ENCODE results near the gene GEMIN5. TPM values are rescaled to one million over a fixed set of nuclear protein-coding genes. Genes with fewer than 3 reads are reported as not detected.

Gene GEMIN5
- total and polyA plus RNA-seq, 2 of the 13 experiments (the other 11 are each of a cell fraction or from before 2014, with no cell fraction given): 6.6 to 28.6 TPM

GRCh38 chr5:154842689-154843530 lies 95.1 kb downstream of the GEMIN5 start (continued):
- no peak for TF ChIP-seq HNRNPLL (IDR thresholded peaks at IDR 0.05; ENCODE audit: low read depth, low read length, poor library complexity, severe bottlenecking)
- peak; percentile 71 for TF ChIP-seq FOXK1 (CRISPR knock-in tag; IDR thresholded peaks at IDR 0.05; ENCODE audit: borderline replicate concordance, low read depth)
- TF ChIP-seq, protein P1, sequence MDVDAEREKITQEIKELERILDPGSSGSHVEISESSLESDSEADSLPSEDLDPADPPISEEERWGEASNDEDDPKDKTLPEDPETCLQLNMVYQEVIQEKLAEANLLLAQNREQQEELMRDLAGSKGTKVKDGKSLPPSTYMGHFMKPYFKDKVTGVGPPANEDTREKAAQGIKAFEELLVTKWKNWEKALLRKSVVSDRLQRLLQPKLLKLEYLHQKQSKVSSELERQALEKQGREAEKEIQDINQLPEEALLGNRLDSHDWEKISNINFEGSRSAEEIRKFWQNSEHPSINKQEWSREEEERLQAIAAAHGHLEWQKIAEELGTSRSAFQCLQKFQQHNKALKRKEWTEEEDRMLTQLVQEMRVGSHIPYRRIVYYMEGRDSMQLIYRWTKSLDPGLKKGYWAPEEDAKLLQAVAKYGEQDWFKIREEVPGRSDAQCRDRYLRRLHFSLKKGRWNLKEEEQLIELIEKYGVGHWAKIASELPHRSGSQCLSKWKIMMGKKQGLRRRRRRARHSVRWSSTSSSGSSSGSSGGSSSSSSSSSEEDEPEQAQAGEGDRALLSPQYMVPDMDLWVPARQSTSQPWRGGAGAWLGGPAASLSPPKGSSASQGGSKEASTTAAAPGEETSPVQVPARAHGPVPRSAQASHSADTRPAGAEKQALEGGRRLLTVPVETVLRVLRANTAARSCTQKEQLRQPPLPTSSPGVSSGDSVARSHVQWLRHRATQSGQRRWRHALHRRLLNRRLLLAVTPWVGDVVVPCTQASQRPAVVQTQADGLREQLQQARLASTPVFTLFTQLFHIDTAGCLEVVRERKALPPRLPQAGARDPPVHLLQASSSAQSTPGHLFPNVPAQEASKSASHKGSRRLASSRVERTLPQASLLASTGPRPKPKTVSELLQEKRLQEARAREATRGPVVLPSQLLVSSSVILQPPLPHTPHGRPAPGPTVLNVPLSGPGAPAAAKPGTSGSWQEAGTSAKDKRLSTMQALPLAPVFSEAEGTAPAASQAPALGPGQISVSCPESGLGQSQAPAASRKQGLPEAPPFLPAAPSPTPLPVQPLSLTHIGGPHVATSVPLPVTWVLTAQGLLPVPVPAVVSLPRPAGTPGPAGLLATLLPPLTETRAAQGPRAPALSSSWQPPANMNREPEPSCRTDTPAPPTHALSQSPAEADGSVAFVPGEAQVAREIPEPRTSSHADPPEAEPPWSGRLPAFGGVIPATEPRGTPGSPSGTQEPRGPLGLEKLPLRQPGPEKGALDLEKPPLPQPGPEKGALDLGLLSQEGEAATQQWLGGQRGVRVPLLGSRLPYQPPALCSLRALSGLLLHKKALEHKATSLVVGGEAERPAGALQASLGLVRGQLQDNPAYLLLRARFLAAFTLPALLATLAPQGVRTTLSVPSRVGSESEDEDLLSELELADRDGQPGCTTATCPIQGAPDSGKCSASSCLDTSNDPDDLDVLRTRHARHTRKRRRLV (CRISPR knock-in tag; IDR thresholded peaks at IDR 0.05): no peak
- TF ChIP-seq, protein P2, sequence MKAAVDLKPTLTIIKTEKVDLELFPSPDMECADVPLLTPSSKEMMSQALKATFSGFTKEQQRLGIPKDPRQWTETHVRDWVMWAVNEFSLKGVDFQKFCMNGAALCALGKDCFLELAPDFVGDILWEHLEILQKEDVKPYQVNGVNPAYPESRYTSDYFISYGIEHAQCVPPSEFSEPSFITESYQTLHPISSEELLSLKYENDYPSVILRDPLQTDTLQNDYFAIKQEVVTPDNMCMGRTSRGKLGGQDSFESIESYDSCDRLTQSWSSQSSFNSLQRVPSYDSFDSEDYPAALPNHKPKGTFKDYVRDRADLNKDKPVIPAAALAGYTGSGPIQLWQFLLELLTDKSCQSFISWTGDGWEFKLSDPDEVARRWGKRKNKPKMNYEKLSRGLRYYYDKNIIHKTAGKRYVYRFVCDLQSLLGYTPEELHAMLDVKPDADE (CRISPR knock-in tag; IDR thresholded peaks at IDR 0.05): no peak
- TF ChIP-seq ZSCAN29 (CRISPR knock-in tag; conservative IDR thresholded peaks at IDR 0.05): no peak
- TF ChIP-seq ZNF235 (CRISPR knock-in tag; IDR thresholded peaks at IDR 0.05; ENCODE audit: borderline replicate concordance): no peak
- no peak for TF ChIP-seq ZNF253 (CRISPR knock-in tag; IDR thresholded peaks at IDR 0.05; ENCODE audit: borderline replicate concordance)
- no peak for TF ChIP-seq SALL2 (CRISPR knock-in tag; IDR thresholded peaks at IDR 0.05)
- TF ChIP-seq ZNF672 (CRISPR knock-in tag; IDR thresholded peaks at IDR 0.05): no peak
- TF ChIP-seq SSRP1 (CRISPR knock-in tag; IDR thresholded peaks at IDR 0.05): no peak
- TF ChIP-seq HHEX (CRISPR knock-in tag; IDR thresholded peaks at IDR 0.05): peak; percentile 83
- TF ChIP-seq DMAP1 (CRISPR knock-in tag; IDR thresholded peaks at IDR 0.05): no peak
- TF ChIP-seq RARA (CRISPR knock-in tag; IDR thresholded peaks at IDR 0.05): peak; percentile 95
- TF ChIP-seq RBAK (CRISPR knock-in tag; IDR thresholded peaks at IDR 0.05): no peak
- TF ChIP-seq, protein P3, sequence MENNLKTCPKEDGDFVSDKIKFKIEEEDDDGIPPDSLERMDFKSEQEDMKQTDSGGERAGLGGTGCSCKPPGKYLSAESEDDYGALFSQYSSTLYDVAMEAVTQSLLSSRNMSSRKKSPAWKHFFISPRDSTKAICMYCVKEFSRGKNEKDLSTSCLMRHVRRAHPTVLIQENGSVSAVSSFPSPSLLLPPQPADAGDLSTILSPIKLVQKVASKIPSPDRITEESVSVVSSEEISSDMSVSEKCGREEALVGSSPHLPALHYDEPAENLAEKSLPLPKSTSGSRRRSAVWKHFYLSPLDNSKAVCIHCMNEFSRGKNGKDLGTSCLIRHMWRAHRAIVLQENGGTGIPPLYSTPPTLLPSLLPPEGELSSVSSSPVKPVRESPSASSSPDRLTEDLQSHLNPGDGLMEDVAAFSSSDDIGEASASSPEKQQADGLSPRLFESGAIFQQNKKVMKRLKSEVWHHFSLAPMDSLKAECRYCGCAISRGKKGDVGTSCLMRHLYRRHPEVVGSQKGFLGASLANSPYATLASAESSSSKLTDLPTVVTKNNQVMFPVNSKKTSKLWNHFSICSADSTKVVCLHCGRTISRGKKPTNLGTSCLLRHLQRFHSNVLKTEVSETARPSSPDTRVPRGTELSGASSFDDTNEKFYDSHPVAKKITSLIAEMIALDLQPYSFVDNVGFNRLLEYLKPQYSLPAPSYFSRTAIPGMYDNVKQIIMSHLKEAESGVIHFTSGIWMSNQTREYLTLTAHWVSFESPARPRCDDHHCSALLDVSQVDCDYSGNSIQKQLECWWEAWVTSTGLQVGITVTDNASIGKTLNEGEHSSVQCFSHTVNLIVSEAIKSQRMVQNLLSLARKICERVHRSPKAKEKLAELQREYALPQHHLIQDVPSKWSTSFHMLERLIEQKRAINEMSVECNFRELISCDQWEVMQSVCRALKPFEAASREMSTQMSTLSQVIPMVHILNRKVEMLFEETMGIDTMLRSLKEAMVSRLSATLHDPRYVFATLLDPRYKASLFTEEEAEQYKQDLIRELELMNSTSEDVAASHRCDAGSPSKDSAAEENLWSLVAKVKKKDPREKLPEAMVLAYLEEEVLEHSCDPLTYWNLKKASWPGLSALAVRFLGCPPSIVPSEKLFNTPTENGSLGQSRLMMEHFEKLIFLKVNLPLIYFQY (CRISPR knock-in tag; IDR thresholded peaks at IDR 0.05; ENCODE audit: borderline replicate concordance): peak; percentile 74; the same call in 1 of the 2 replicates
- TF ChIP-seq, protein P4, sequence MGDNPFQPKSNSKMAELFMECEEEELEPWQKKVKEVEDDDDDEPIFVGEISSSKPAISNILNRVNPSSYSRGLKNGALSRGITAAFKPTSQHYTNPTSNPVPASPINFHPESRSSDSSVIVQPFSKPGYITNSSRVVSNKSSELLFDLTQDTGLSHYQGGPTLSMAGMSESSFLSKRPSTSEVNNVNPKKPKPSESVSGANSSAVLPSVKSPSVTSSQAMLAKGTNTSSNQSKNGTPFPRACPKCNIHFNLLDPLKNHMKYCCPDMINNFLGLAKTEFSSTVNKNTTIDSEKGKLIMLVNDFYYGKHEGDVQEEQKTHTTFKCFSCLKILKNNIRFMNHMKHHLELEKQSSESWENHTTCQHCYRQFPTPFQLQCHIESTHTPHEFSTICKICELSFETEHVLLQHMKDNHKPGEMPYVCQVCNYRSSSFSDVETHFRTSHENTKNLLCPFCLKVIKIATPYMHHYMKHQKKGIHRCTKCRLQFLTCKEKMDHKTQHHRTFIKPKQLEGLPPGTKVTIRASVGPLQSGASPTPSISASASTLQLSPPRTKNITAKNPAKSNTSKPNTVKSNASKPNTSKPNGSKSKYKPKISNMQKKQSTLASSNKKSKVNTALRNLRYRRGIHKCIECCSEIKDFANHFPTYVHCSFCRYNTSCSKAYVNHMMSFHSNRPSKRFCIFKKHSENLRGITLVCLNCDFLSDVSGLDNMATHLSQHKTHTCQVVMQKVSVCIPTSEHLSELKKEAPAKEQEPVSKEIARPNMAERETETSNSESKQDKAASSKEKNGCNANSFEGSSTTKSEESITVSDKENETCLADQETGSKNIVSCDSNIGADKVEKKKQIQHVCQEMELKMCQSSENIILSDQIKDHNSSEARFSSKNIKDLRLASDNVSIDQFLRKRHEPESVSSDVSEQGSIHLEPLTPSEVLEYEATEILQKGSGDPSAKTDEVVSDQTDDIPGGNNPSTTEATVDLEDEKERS (CRISPR knock-in tag; IDR thresholded peaks at IDR 0.05): no peak

Data from HepG2 (cell line).